GM23338 (cell line): ENCODE results near the gene DHFR2. TPM values are rescaled to one million over a fixed set of nuclear protein-coding genes. Genes with fewer than 3 reads are reported as not detected.

Source experiments
- ATAC-seq: fragments of 200-7000 bp; cut with Tn5 transposase; 3 replicates; pipeline ENCODE4 v1.9.1; 2020
- DNase-seq: peaks from one replicate; pipeline ENCODE4 v3.0.0-alpha.2; 2015; ENCODE audit warnings: low spot score
- H2AFZ ChIP-seq: fragments of 200-600 bp; sonication (generic); 2 replicates; pipeline ENCODE4 v1.8.0; 2016; ENCODE audit warnings: antibody characterized with exemption, mild to moderate bottlenecking, moderate library complexity
- H3F3A ChIP-seq: fragments of 200-600 bp; sonication (generic); replicated peaks from 2 replicates; pipeline ENCODE4 v1.8.0; 2017; ENCODE audit warnings: antibody characterized with exemption, mixed run types, low read depth
- H3K27ac ChIP-seq: fragments of 200-600 bp; sonication (generic); 2 replicates; pipeline ENCODE4 v1.6.1; 2016; ENCODE audit warnings: low read depth
- H3K27me3 ChIP-seq: fragments of 200-600 bp; sonication (generic); 2 replicates; pipeline ENCODE4 v1.8.0; 2016; ENCODE audit warnings: mild to moderate bottlenecking, mixed run types, moderate library complexity; ENCODE audit not compliant: insufficient read depth
- H3K36me3 ChIP-seq: fragments of 200-600 bp; sonication (generic); 2 replicates; pipeline ENCODE4 v1.8.0; 2016; ENCODE audit warnings: mild to moderate bottlenecking; ENCODE audit not compliant: insufficient read depth
- H3K4me1 ChIP-seq: fragments of 200-600 bp; sonication (generic); 2 replicates; pipeline ENCODE4 v1.8.0; 2016; ENCODE audit warnings: mild to moderate bottlenecking, moderate library complexity; ENCODE audit not compliant: insufficient read depth
- H3K4me2 ChIP-seq: fragments of 200-600 bp; sonication (generic); 2 replicates; pipeline ENCODE4 v1.7.1; 2017; ENCODE audit warnings: mixed run types
- H3K4me3 ChIP-seq: fragments of 200-600 bp; sonication (generic); 2 replicates; pipeline ENCODE4 v1.6.1; 2016; ENCODE audit warnings: mixed run types
- H3K79me2 ChIP-seq: fragments of 200-600 bp; sonication (generic); replicated peaks from 2 replicates; pipeline ENCODE4 v1.8.0; 2017; ENCODE audit warnings: mild to moderate bottlenecking; ENCODE audit not compliant: insufficient read depth
- H3K9me2 ChIP-seq: fragments of 200-600 bp; sonication (generic); 2 replicates; pipeline ENCODE4 v1.8.0; 2017; ENCODE audit not compliant: insufficient read depth
- H4K20me1 ChIP-seq: fragments of 200-600 bp; sonication (generic); replicated peaks from 2 replicates; pipeline ENCODE4 v1.8.0; 2017; ENCODE audit warnings: mild to moderate bottlenecking; ENCODE audit not compliant: insufficient read depth
- H3K27ac Mint-ChIP-seq: 2 replicates; pipeline ENCODE4 v1.8.0; 2020; ENCODE audit warnings: inconsistent platforms, mild to moderate bottlenecking, moderate library complexity, mixed read lengths
- H3K27me3 Mint-ChIP-seq: 3 replicates; pipeline ENCODE4 v1.8.0; 2022; ENCODE audit warnings: low read depth, mild to moderate bottlenecking, moderate library complexity, mixed read lengths, inconsistent platforms; ENCODE audit not compliant: insufficient read depth, poor library complexity
- H3K36me3 Mint-ChIP-seq: 3 replicates; pipeline ENCODE4 v1.8.0; 2021; ENCODE audit warnings: low read depth, mild to moderate bottlenecking, inconsistent platforms, moderate library complexity, mixed read lengths
- H3K4me1 Mint-ChIP-seq: 3 replicates; pipeline ENCODE4 v1.8.0; 2020; ENCODE audit warnings: mild to moderate bottlenecking, inconsistent platforms, mixed read lengths
- H3K4me3 Mint-ChIP-seq: 3 replicates; pipeline ENCODE4 v1.8.0; 2021; ENCODE audit warnings: moderate library complexity, mild to moderate bottlenecking, inconsistent platforms, mixed read lengths
- H3K9me3 Mint-ChIP-seq: 3 replicates; pipeline ENCODE4 v1.8.0; 2020; ENCODE audit warnings: moderate library complexity, mild to moderate bottlenecking, inconsistent platforms, mixed read lengths
- CTCF ChIP-seq, 2 experiments: fragments of 200-600 bp in 1 of 2; sonication (generic) in 1 of 2; conservative IDR thresholded peaks; 2 replicates each; pipeline versions ENCODE4 v1.5.1 to v1.6.1; 2016 to 2017; ENCODE audit warnings: antibody characterized with exemption in 2 of 2, low read depth in 2 of 2, mild to moderate bottlenecking in 2 of 2, moderate library complexity in 1 of 2
- ETS1 ChIP-seq: IDR thresholded peaks from 2 replicates; pipeline ENCODE4 v1.6.1; 2016; ENCODE audit warnings: antibody characterized with exemption
- NANOG ChIP-seq: IDR thresholded peaks from 2 replicates; pipeline ENCODE4 v1.6.1; 2016; ENCODE audit warnings: antibody characterized with exemption, borderline replicate concordance
- POLR2AphosphoS5 ChIP-seq: IDR thresholded peaks from 2 replicates; pipeline ENCODE4 v1.6.1; 2016; ENCODE audit warnings: antibody characterized with exemption, low read depth
- REST ChIP-seq: IDR thresholded peaks from one replicate; pipeline ENCODE4 v1.6.1; 2018; ENCODE audit warnings: antibody characterized with exemption; ENCODE audit not compliant: unreplicated experiment
- STAT1 ChIP-seq: IDR thresholded peaks from one replicate; pipeline ENCODE4 v1.6.1; 2016; ENCODE audit warnings: antibody characterized with exemption; ENCODE audit not compliant: unreplicated experiment
- ZNF331 ChIP-seq: fragments of 250-450 bp; sonication (Bioruptor Pico); IDR thresholded peaks from 2 replicates; pipeline ENCODE4 v1.5.0; 2020; ENCODE audit warnings: low read depth, mild to moderate bottlenecking, moderate library complexity
- ZNF462 ChIP-seq: fragments of 250-450 bp; sonication (Bioruptor Pico); IDR thresholded peaks from 2 replicates; pipeline ENCODE4 v1.5.0; 2020; ENCODE audit warnings: mild to moderate bottlenecking, moderate library complexity
- polyA plus RNA-seq: library from polyadenylated mRNA; unstranded; fragments of >200 nt; fragmentation: Nextera tagmentation; extraction: Ambion mirVana; gene quantifications from 2 replicates; pipeline ENCODE4 v1.2.1, GENCODE V29; 2016
- total RNA-seq: library from RNA; depleted of rRNA; stranded (reverse); fragments of >200 nt; shearing (Covaris generic); gene quantifications from 2 replicates; pipeline ENCODE4 v1.2.3, GENCODE V29; 2014

DHFR2 gene
- total and polyA plus RNA-seq, 2 experiments from 2014 or later = 1.1 to 1.6 TPM

- Mint-ChIP-seq H3K27ac (no peak overlapping the region), H3K36me3 (no peaks in the 10 kb centered on the region), H3K4me1 (no peaks in the 10 kb centered on the region), H3K27me3 (no peaks in the 10 kb centered on the region), H3K4me3 (no peak overlapping the region), H3K9me3 (no peaks in the 10 kb centered on the region)
- H4K20me1 ChIP-seq = no peaks in the 10 kb centered on the region
- no peaks in the 10 kb centered on the region for H3K79me2 ChIP-seq
- no peak overlapping the region for H3K27ac ChIP-seq
- no peak for DNase-seq
- H3K4me3 ChIP-seq = no peak overlapping the region
- H3K36me3 ChIP-seq = no peaks in the 10 kb centered on the region
- no peaks in the 10 kb centered on the region for H3F3A ChIP-seq
- H3K4me2 ChIP-seq = no peak overlapping the region
- ATAC-seq = no peak
- no peaks in the 10 kb centered on the region for H3K27me3 ChIP-seq
- H2AFZ ChIP-seq = no peak overlapping the region
- no peaks in the 10 kb centered on the region for H3K4me1 ChIP-seq
- H3K9me2 ChIP-seq = no peaks in the 10 kb centered on the region
- TF ChIP-seq ZNF462 (CRISPR knock-in tag) (no peak), ZNF331 (CRISPR knock-in tag) (no peak), NANOG (no peak), ETS1 (no peak), STAT1 (no peak), REST (no peak), CTCF (conservative IDR thresholded peaks at IDR 0.05; ENCODE audit: low read depth in 2 of 2) (no peak), POLR2AphosphoS5 (no peak)
Observed at GRCh38 chr3:94009608-94010007, 53.1 kb downstream of the DHFR2 start.
